OCI-LY7 (cell line): ENCODE results near the gene FMN1. TPM values are rescaled to one million over a fixed set of nuclear protein-coding genes. Genes with fewer than 3 reads are reported as not detected.
A peak's percentile ranks its signal among the peaks of the same experiment; 100 is the strongest.

ENCODE experiments used
- BruUV-seq: library from RNA; stranded (reverse); fragments of 400-500 nt; replicated peaks from 2 replicates; lab custom pipeline; 2021; lab: Mats Ljungman, UMichigan
- CTCF ChIA-PET: fragments of 300-600 bp; sonication (Branson Sonifier 250); formaldehyde crosslinking; loops from one replicate; lab custom pipeline; 2022; ENCODE audit warnings: antibody characterized with exemption; ENCODE audit not compliant: unreplicated experiment; lab: Charles Lee
- POLR2A ChIA-PET: fragments of 300-600 bp; sonication (Branson Sonifier 250); formaldehyde crosslinking; loops from one replicate; lab custom pipeline; 2022; ENCODE audit warnings: antibody characterized with exemption; lab: Charles Lee
- DNase-seq: peaks from one replicate; pipeline ENCODE4 v3.0.0-alpha.2; 2015; ENCODE audit warnings: low spot score
- H2AFZ ChIP-seq: fragments of 200-600 bp; sonication (generic), shearing (Covaris generic); 2 replicates; pipeline ENCODE4 v1.6.1; 2014; ENCODE audit warnings: mild to moderate bottlenecking, antibody characterized with exemption, low read length, moderate library complexity
- H3K27ac ChIP-seq: fragments of 200-600 bp; sonication (generic); 2 replicates; pipeline ENCODE4 v1.5.1; 2014; ENCODE audit warnings: mixed run types, low read depth, mild to moderate bottlenecking, moderate library complexity, low read length, inconsistent platforms; ENCODE audit not compliant: poor library complexity, severe bottlenecking
- H3K36me3 ChIP-seq: fragments of 200-600 bp; sonication (generic); 2 replicates; pipeline ENCODE4 v1.6.1; 2014; ENCODE audit warnings: mild to moderate bottlenecking, antibody characterized with exemption, low read length, moderate library complexity, mixed read lengths; ENCODE audit not compliant: insufficient read depth
- H3K4me1 ChIP-seq: fragments of 200-600 bp; sonication (generic); 2 replicates; pipeline ENCODE4 v1.5.1; 2014; ENCODE audit warnings: mild to moderate bottlenecking, low read length; ENCODE audit not compliant: insufficient read depth, poor library complexity, severe bottlenecking
- H3K4me2 ChIP-seq: fragments of 200-600 bp; sonication (generic); 2 replicates; pipeline ENCODE4 v1.6.1; 2014; ENCODE audit warnings: mild to moderate bottlenecking, low read length
- H3K4me3 ChIP-seq: fragments of 200-600 bp; sonication (generic); 2 replicates; pipeline ENCODE4 v1.5.1; 2014; ENCODE audit warnings: mild to moderate bottlenecking, low read depth, low read length; ENCODE audit not compliant: poor library complexity, severe bottlenecking
- H3K79me2 ChIP-seq: fragments of 200-600 bp; sonication (generic); 2 replicates; pipeline ENCODE4 v1.6.1; 2016; ENCODE audit warnings: low read depth, mild to moderate bottlenecking, low read length, moderate library complexity, mixed read lengths; ENCODE audit not compliant: insufficient read depth
- H3K9me2 ChIP-seq: fragments of 200-600 bp; sonication (generic); 2 replicates; pipeline ENCODE4 v1.6.1; 2016; ENCODE audit warnings: mild to moderate bottlenecking, low read length, mixed read lengths; ENCODE audit not compliant: insufficient read depth
- H3K9me3 ChIP-seq: fragments of 200-600 bp; sonication (generic); 2 replicates; pipeline ENCODE4 v1.6.1; 2014; ENCODE audit warnings: mild to moderate bottlenecking, mixed run types, low read length, mixed read lengths
- H4K20me1 ChIP-seq: fragments of 200-600 bp; sonication (generic); 2 replicates; pipeline ENCODE4 v1.6.1; 2014; ENCODE audit warnings: mild to moderate bottlenecking, antibody characterized with exemption, low read length, moderate library complexity, mixed read lengths; ENCODE audit not compliant: insufficient read depth
- CTCF ChIP-seq: fragments of 200-600 bp; sonication (generic); conservative IDR thresholded peaks from 2 replicates; pipeline ENCODE4 v1.5.1; 2014; ENCODE audit warnings: mild to moderate bottlenecking, antibody characterized with exemption, low read length, moderate library complexity, mixed read lengths
- EZH2phosphoT487 ChIP-seq: fragments of 200-600 bp; sonication (generic); IDR thresholded peaks from 2 replicates; pipeline ENCODE4 v1.6.1; 2018; ENCODE audit warnings: low read depth, borderline replicate concordance, mild to moderate bottlenecking, mixed run types, antibody characterized with exemption, low read length, moderate library complexity, mixed read lengths
- intact Hi-C: fragments of 100-400 bp; cut with micrococcal nuclease; formaldehyde crosslinking; loops from one replicate; pipeline ENCODE4 v1.10.0; 2022; ENCODE audit not compliant: unreplicated experiment
- total RNA-seq, 2 experiments: library from RNA; depleted of rRNA in 1 of 2; stranded (reverse); fragments of >200 nt in 1 of 2; shearing (Covaris generic) in 1 of 2; gene quantifications; 2 replicates each; pipeline ENCODE4 v1.2.3, GENCODE V29; 2014 to 2022

The FMN1 gene
- total RNA-seq, 2 experiments from 2014 or later: 3.2 to 4.2 TPM

GRCh38 chr15:32870240-32871033 lies 324.1 kb downstream of the FMN1 start:
- intact Hi-C loops: no loop called here
- CTCF ChIA-PET: no interaction called here
- POLR2A ChIA-PET: interaction anchor here (0.6 kb wide), 1 partner anchor 38 kb away, joined by 3 read pairs; no protein-coding TSS in a partner anchor
- peaks cover 6% of the 10 kb centered on the region for H3K4me1 ChIP-seq
- TF ChIP-seq CTCF (no peak), EZH2phosphoT487 (no peak)
- no TSS peak for BruUV-seq
- peak overlapping the region; percentile 17; the same call in 1 of the 2 replicates for H3K4me2 ChIP-seq
- DNase-seq: peak; percentile 64
- H3K79me2 ChIP-seq: no peaks in the 10 kb centered on the region
- H3K9me2 ChIP-seq: no peaks in the 10 kb centered on the region
- H3K27ac ChIP-seq: no peak overlapping the region
- no peaks in the 10 kb centered on the region for H4K20me1 ChIP-seq
- no peaks in the 10 kb centered on the region for H3K9me3 ChIP-seq
- H3K36me3 ChIP-seq: no peaks in the 10 kb centered on the region
- H3K4me3 ChIP-seq: no peak overlapping the region
- peak overlapping the region; percentile 47; the same call in 1 of the 2 replicates for H2AFZ ChIP-seq

- Histone ChIP-seq H2AFZ (peak overlapping the region; percentile 47; the same call in 1 of the 2 replicates), H4K20me1 (no peaks in the 10 kb centered on the region), H3K9me3 (no peaks in the 10 kb centered on the region), H3K9me2 (no peaks in the 10 kb centered on the region), H3K4me2 (no peak overlapping the region), H3K79me2 (no peaks in the 10 kb centered on the region), H3K27ac (no peak overlapping the region), H3K36me3 (no peaks in the 10 kb centered on the region), H3K4me1 (peaks cover 6% of the 10 kb centered on the region), H3K4me3 (no peak overlapping the region)
- TF ChIP-seq CTCF (no peak), EZH2phosphoT487 (no peak)
- POLR2A ChIA-PET: no interaction called here
- intact Hi-C loops: no loop called here
- CTCF ChIA-PET: no interaction called here
- BruUV-seq: no TSS peak
- no peak for DNase-seq
Measured at GRCh38 chr15:32869776-32870175, 324.7 kb downstream of the FMN1 start.

- H3K36me3 ChIP-seq: no peaks in the 10 kb centered on the region
- H3K4me3 ChIP-seq: no peak overlapping the region
- H3K4me1 ChIP-seq: peaks cover 10% of the 10 kb centered on the region
- no peak overlapping the region for H2AFZ ChIP-seq
- no peaks in the 10 kb centered on the region for H3K79me2 ChIP-seq
- ChIA-PET CTCF (no interaction called here), POLR2A (interaction anchor here (0.8 kb wide), 1 partner anchor 59 kb away, joined by 4 read pairs; no protein-coding TSS in a partner anchor)
- no TSS peak for BruUV-seq
- H3K27ac ChIP-seq: no peak overlapping the region
- DNase-seq: no peak
- H3K4me2 ChIP-seq: no peak overlapping the region
- no peaks in the 10 kb centered on the region for H3K9me2 ChIP-seq
- intact Hi-C loops: no loop called here
- TF ChIP-seq EZH2phosphoT487 (no peak), CTCF (no peak)
- H4K20me1 ChIP-seq: no peaks in the 10 kb centered on the region
- H3K9me3 ChIP-seq: no peaks in the 10 kb centered on the region
Measured at GRCh38 chr15:32867313-32867626, 327.2 kb downstream of the FMN1 start.
